ENCODE results near the gene HIPK3. TPM values are rescaled to one million over a fixed set of nuclear protein-coding genes. Genes with fewer than 3 reads are reported as not detected.
"Not testable (repeated sequence)": the region's sequence is repeated elsewhere in the genome, so short reads cannot be mapped to it uniquely, and the experiment has no call there.

The HIPK3 gene
- total and polyA plus RNA-seq, 8 donors: 8.8 to 75.2 (median 45.3) TPM

DNA sequence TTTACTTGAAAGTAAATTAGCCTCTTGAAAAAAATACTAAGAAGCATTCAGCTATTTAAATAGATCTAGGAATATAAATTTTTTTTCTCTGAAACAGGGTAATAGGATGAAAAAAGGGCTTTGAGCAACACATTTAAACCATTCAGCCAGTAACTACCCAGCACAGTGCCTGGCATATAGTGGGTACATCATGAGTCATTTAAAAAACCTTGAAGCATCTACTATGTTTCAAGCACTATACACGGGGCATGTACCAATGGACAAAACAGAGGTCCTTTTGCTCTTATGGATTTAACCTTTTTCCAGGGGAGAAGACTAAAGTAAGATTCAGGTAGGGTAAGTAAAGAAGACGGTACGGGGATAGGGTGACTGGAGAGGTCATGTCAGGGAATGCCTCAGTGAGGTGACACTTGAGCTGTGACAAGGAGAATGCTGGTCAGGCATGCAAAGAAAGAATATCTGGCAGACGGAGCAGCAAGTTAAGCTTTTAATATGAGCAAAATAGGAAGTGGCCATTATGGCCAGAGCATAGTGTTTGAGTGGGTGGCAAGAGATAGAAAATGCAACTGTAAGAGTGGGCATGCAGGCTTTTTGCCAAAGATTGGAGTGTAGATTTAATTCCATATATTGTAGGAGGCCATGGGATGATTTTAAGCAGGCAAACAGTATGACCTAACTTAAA lies 101.1 kb downstream of the HIPK3 start:
- no peaks in the 10 kb centered on the region for H3K27me3 ChIP-seq
- H3K27ac ChIP-seq: no peak overlapping the region
- H3K4me3 ChIP-seq: no peak overlapping the region
- 67 to 71% methylated on average over 4 of the region's 4 CpGs for WGBS, 2 donors
- H3K9me3 ChIP-seq: no peaks in the 10 kb centered on the region
- DNase-seq (no peak), FAIRE-seq (no peak), ATAC-seq (peak in 1 of 4 donors; percentile 15)
- H3K36me3 ChIP-seq: peaks cover 0 to 7% (median 0%) of the 10 kb centered on the region in 3 donors
- H3K4me1 ChIP-seq: no peaks in the 10 kb centered on the region
- TF ChIP-seq, protein P1, sequence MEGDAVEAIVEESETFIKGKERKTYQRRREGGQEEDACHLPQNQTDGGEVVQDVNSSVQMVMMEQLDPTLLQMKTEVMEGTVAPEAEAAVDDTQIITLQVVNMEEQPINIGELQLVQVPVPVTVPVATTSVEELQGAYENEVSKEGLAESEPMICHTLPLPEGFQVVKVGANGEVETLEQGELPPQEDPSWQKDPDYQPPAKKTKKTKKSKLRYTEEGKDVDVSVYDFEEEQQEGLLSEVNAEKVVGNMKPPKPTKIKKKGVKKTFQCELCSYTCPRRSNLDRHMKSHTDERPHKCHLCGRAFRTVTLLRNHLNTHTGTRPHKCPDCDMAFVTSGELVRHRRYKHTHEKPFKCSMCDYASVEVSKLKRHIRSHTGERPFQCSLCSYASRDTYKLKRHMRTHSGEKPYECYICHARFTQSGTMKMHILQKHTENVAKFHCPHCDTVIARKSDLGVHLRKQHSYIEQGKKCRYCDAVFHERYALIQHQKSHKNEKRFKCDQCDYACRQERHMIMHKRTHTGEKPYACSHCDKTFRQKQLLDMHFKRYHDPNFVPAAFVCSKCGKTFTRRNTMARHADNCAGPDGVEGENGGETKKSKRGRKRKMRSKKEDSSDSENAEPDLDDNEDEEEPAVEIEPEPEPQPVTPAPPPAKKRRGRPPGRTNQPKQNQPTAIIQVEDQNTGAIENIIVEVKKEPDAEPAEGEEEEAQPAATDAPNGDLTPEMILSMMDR (IDR thresholded peaks at IDR 0.05): no peak
- intact Hi-C loops (cut with DNase I): no loop called here

- DNase-seq: no peak
- H3K4me1 ChIP-seq: no peaks in the 10 kb centered on the region
- TF ChIP-seq, protein P1 (IDR thresholded peaks at IDR 0.05): no peak
- H3K27me3 ChIP-seq: no peaks in the 10 kb centered on the region
- WGBS, 2 donors: 43 to 59% methylated on average over 4 of the region's 4 CpGs
- H3K36me3 ChIP-seq: no peaks in the 10 kb centered on the region
- no peak overlapping the region for H3K4me3 ChIP-seq
- intact Hi-C loops (cut with DNase I): loop anchor here (5.0 to 10.0 kb wide), 5 partner anchors 324 to 484 kb away; no protein-coding TSS in a partner anchor
- no peak overlapping the region for H3K27ac ChIP-seq
- no peak for ATAC-seq
- no peak for FAIRE-seq
- H3K9me3 ChIP-seq: no peaks in the 10 kb centered on the region
These were observed 103.5 kb downstream of the HIPK3 start for GRCh38 chr11:33360642-33361041.

- intact Hi-C loops (cut with DNase I): loop anchor here (5.0 to 10.0 kb wide), 5 partner anchors 323 to 483 kb away; no protein-coding TSS in a partner anchor
- no peak for DNase-seq
- WGBS, 2 donors: 18 to 19% methylated on average over 6 of the region's 6 CpGs
- peak; percentile 31 to 85 (median 82) for ATAC-seq
- no peak overlapping the region for H3K4me3 ChIP-seq
- no peaks in the 10 kb centered on the region for H3K36me3 ChIP-seq
- H3K27me3 ChIP-seq: no peaks in the 10 kb centered on the region
- no peak overlapping the region for H3K27ac ChIP-seq
- TF ChIP-seq, protein P1 (IDR thresholded peaks at IDR 0.05): peak; percentile 50 to 72 (median 58)
- H3K4me1 ChIP-seq: no peaks in the 10 kb centered on the region
- H3K9me3 ChIP-seq: no peaks in the 10 kb centered on the region
- peak; percentile 57 for FAIRE-seq
These were observed 105.1 kb downstream of the HIPK3 start for GRCh38 chr11:33362051-33362910.

DNA sequence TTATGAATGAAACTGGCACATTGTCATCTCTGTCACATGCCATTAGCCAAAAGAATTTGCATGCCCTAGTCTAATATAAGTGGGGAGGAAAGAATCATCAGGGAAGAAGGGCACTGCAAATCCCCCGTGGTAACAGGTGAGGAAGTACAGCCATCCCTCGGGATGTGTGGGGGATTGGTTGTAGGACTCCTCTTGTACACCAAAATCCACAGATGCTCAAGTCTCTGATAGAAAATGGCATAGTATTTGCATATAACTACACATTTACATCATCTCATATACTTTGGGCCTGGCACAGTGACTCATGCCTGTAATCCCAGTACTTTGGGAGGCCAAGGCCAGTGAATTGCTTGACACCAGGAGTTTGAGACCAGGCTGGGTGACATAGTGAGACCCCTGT lies 109.7 kb downstream of the HIPK3 start:
- intact Hi-C loops (cut with DNase I): loop anchor here (10.0 kb wide), 4 partner anchors 318 to 478 kb away; no protein-coding TSS in a partner anchor
- Histone ChIP-seq H3K9me3 (no peaks in the 10 kb centered on the region), H3K36me3 (no peaks in the 10 kb centered on the region), H3K4me3 (no peak overlapping the region), H3K27ac (no peak overlapping the region), H3K27me3 (no peaks in the 10 kb centered on the region), H3K4me1 (no peaks in the 10 kb centered on the region)
- WGBS, 2 donors: 88 to 96% methylated on average over 2 of the region's 2 CpGs
- ATAC-seq (no peak), DNase-seq (no peak), FAIRE-seq (no peak)
- TF ChIP-seq, protein P1 (IDR thresholded peaks at IDR 0.05): no peak

- ATAC-seq: not testable (repeated sequence)
These were observed 111.3 kb downstream of the HIPK3 start for GRCh38 chr11:33368475-33368874.

More at GRCh38 chr11:33368475-33368874, 111.3 kb downstream of the HIPK3 start:
- intact Hi-C loops (cut with DNase I): loop anchor here (10.0 kb wide), 4 partner anchors 316 to 476 kb away; no protein-coding TSS in a partner anchor
- H3K36me3 ChIP-seq, H3K4me1 ChIP-seq, H3K9me3 ChIP-seq, DNase-seq, H3K27ac ChIP-seq, H3K27me3 ChIP-seq, FAIRE-seq, H3K4me3 ChIP-seq: not testable (repeated sequence)
- WGBS, 2 donors: 84% methylated on average over 4 of the region's 4 CpGs
